GM18951 (cell line): Measurements from ENCODE around the gene COQ7.

Experiments
- POLR2A ChIP-seq: IDR thresholded peaks from 4 replicates; pipeline ENCODE4 v1.6.1; 2011; ENCODE audit warnings: mild to moderate bottlenecking; ENCODE audit not compliant: insufficient read length, insufficient read depth; ENCODE audit errors: extremely low read depth
- in situ Hi-C: fragments of 300-500 bp; cut with MboI; formaldehyde crosslinking; loops from one replicate; pipeline ENCODE4 v1.12.0; 2022; ENCODE audit warnings: low sequenced_read_pairs, mixed read lengths, inconsistent platforms; ENCODE audit not compliant: unreplicated experiment

Gene COQ7

GRCh38 chr16:19126300-19126699 lies 58.9 kb downstream of the COQ7 start:
- no peak for TF ChIP-seq POLR2A
- in situ Hi-C loops = no loop called here

GRCh38 chr16:19127205-19127604 lies 59.8 kb downstream of the COQ7 start:
- in situ Hi-C loops = no loop called here
- TF ChIP-seq POLR2A = no peak

DNA sequence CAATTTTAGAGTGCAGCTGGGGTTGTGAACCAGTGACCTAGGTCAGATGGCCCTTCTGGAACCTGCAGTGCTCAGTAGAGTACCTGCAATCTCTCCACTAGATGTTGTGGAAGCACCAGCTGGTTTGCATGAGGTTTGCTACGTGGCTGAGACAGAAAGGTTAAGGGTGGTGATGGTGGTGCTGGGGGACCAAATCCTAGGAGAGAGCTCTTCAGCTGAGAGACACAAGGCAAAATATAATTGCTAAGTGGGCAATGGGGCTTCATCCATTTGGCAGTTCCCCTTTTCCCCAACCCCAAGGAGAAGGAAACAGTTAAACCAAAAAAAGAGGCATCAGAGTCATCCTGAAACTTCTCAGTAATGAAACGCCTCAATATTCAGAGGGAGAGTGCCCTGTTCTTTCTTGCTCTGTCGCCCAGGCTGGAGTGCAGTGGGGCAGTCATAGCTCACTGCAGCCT lies 60.3 kb downstream of the COQ7 start:
- no peak for TF ChIP-seq POLR2A
- in situ Hi-C loops = no loop called here

GRCh38 chr16:19128454-19129200 lies 61.2 kb downstream of the COQ7 start:
- in situ Hi-C loops = no loop called here
- TF ChIP-seq POLR2A = no peak
